NCI-H2081 treated with DMSO at 0.1 percent for 48 hours (cell line): ENCODE data around the gene PCDHB8.
A peak's percentile ranks its signal among the peaks of the same experiment; 100 is the strongest.
"Not testable (repeated sequence)": the region's sequence is repeated elsewhere in the genome, so short reads cannot be mapped to it uniquely, and the experiment has no call there.

Experiments used
- DNase-seq: peaks from one replicate; lab custom pipeline; 2025; lab: John Stamatoyannopoulos, UW

PCDHB8 gene

DNA sequence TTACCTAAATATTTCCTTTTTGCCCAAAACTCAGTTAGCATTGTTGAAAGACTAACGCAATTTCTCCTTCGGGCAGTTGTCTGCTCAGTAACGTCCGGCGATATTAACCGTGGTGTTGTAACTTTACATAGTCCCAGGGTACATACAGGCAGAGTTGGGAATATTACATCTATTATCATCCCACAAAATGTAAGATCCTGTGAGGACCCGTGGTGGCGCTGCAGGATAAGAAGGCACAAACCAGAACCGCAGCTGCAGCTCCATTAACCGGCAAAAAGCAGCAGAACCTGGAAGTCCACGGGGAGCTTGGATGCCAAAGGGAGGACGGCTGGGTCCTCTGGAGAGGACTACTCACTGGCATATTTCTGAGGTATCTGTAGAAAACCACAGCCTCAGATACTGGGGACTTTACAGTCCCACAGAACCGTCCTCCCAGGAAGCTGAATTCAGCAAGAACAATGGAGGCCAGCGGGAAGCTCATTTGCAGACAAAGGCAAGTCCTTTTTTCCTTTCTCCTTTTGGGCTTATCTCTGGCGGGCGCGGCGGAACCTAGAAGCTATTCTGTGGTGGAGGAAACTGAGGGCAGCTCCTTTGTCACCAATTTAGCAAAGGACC lies at the start of gene PCDHB8:
Gene PCDHB8 (plus strand): TSS at position 214 of the 615 bp plus-strand sequence. CDS start 245 bp downstream, at position 459.
- not testable (repeated sequence) for DNase-seq

DNA sequence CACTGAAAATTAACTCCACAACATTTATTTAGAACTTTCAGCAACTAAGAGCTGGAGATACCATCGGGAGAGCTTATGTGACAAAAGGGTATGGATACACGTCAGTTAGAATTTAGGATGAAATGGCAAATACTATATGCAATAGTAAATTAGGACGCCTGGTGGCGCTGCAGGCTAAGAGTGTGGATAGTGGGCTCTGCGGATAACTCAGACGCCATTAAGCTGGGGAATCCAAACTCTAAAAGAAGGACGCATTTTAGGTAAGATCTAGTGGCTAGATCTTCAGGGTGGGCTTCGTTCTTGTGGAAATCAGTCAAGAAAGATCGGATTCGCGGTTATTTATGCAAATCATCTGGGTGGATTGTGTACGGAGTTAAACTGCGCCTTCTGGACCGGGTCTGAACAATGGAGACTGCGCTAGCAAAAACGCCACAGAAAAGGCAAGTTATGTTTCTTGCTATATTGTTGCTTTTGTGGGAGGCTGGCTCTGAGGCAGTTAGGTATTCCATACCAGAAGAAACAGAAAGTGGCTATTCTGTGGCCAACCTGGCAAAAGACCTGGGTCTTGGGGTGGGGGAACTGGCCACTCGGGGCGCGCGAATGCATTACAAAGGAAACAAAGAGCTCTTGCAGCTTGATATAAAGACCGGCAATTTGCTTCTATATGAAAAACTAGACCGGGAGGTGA lies 42.4 kb upstream of the PCDHB8 start, which contains the start of gene PCDHB5:
Gene PCDHB5 (plus strand): TSS at position 177 of the 688 bp plus-strand sequence. CDS start 229 bp downstream, at position 406.
- DNase-seq = no peak

DNA sequence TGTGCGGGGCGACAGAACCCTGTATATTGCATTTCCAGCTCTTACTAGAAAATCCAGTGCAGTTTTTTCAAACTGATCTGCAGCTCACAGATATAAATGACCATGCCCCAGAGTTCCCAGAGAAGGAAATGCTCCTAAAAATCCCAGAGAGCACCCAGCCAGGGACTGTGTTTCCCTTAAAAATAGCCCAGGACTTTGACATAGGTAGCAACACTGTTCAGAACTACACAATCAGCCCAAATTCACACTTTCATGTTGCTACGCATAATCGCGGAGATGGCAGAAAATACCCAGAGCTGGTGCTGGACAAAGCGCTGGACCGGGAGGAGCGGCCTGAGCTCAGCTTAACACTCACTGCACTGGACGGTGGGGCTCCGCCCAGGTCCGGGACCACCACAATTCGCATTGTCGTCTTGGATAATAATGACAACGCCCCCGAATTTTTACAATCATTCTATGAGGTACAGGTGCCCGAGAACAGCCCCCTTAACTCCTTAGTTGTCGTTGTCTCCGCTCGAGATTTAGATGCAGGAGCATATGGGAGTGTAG lies 41.8 kb upstream of the PCDHB8 start:
- no peak for DNase-seq

DNA sequence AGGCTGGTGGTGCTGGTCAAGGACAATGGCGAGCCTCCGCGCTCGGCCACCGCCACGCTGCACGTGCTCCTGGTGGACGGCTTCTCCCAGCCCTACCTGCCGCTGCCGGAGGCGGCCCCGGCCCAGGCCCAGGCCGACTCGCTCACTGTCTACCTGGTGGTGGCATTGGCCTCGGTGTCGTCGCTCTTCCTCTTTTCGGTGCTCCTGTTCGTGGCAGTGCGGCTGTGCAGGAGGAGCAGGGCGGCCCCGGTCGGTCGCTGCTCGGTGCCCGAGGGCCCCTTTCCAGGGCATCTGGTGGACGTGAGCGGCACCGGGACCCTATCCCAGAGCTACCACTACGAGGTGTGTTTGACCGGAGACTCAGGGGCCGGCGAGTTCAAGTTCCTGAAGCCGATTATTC lies 40.2 kb upstream of the PCDHB8 start:
- DNase-seq = not testable (repeated sequence)

DNA sequence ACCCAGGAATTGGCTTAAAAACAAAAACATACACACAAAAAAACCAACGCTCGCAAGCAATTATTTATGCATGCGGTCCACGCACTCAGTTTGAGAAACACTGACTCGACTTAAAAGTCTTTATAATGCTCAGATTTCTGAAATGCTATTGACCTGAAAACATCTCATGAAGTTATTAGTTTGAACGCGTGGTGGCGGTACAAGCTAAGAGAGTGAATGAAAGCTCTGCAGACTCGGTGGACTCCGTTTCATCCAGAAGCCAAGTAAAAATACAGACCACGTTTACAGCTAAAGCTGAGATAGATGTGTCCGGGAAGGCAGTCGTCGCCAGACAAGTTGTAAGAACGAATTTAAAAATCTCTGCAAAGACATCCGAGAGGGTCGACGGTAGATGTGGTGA lies 27.8 kb upstream of the PCDHB8 start, which contains the start of gene PCDHB6:
Gene PCDHB6 (plus strand): TSS at position 246 of the 400 bp plus-strand sequence. CDS start 201 bp downstream, outside the sequence.
- no peak for DNase-seq

DNA sequence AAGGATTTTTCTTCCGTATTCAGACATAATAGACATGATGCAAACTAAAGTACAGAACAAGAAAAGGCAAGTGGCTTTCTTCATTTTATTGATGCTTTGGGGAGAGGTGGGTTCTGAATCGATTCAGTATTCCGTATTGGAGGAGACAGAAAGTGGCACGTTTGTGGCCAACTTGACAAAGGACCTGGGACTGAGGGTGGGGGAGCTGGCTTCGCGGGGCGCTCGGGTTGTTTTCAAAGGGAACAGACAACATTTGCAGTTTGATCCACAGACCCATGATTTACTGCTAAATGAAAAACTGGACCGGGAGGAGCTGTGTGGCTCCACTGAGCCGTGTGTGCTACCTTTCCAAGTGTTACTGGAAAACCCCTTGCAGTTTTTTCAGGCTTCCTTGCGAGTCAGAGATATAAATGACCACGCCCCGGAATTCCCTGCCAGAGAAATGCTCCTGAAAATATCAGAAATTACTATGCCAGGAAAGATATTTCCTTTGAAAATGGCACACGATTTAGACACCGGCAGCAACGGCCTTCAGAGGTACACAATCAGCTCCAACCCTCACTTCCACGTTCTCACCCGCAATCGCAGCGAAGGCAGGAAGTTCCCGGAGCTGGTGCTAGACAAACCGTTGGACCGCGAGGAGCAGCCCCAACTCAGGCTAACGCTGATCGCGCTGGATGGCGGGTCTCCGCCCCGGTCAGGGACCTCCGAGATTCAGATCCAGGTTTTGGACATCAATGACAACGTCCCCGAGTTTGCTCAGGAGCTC lies 27.2 kb upstream of the PCDHB8 start:
- DNase-seq = no peak

DNA sequence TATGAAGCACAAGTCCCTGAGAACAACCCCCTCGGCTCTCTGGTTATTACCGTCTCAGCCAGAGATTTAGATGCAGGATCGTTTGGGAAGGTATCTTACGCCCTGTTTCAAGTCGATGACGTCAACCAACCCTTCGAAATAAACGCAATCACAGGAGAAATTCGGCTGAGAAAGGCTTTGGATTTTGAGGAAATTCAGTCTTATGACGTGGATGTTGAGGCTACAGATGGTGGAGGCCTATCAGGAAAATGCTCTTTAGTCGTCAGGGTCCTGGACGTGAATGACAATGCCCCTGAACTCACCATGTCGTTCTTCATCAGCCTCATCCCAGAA lies 26.6 kb upstream of the PCDHB8 start:
- no peak for DNase-seq

DNA sequence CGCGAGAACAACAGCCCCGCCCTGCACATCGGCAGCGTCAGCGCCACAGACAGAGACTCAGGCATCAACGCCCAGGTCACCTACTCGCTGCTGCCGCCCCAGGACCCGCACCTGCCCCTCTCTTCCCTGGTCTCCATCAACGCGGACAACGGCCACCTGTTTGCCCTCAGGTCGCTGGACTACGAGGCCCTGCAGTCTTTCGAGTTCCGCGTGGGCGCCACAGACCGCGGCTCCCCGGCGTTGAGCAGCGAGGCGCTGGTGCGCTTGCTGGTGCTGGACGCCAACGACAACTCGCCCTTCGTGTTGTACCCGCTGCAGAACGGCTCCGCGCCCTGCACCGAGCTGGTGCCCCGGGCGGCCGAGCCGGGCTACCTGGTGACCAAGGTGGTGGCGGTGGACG lies 26.0 kb upstream of the PCDHB8 start:
- not testable (repeated sequence) for DNase-seq

DNA sequence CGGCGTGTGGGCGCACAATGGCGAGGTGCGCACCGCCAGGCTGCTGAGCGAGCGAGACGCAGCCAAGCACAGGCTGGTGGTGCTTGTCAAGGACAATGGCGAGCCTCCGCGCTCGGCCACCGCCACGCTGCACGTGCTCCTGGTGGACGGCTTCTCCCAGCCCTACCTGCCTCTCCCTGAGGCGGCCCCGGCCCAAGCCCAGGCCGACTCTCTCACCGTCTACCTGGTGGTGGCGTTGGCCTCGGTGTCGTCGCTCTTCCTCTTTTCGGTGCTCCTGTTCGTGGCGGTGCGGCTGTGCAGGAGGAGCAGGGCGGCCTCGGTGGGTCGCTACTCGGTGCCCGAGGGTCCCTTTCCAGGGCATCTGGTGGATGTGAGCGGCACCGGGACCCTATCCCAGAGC lies 25.5 kb upstream of the PCDHB8 start:
- not testable (repeated sequence) for DNase-seq

DNA sequence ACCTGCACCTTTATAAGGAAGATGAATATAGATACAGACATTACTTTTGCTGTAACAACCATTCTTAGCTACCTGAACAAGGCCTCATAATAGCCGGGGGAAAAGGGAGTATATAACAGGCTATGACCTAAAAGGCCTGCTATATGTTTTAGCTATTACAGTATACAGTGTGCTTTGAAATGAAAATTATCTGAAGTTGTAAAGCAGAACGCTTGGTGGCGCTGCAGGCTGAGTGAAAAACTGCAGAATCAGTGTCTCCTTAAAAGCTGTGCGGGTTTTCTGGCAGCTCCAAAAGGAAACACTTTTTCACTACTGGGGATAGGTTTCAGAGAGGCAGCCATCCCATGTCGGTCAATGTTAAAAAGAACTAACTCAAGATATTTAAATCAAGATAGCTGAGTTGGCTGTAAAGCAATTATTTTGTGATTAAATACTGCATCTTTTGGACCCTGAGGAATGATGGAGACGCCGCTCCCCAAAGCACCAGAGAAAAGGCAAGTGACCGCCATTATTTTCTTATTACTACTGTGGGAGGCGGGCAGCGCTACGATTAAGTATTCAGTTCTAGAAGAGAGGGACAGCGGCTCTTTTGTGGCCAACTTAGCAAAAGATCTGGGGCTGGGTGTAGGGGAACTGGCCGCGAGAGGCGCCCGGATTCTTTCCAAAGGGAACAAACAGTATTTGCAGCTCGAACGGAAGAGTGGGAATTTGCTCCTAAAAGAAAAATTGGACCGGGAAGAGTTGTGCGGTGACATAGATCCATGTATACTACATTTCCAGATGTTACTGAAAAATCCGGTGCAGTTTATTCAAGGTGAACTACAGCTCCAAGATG lies 21.8 kb upstream of the PCDHB8 start:
- no peak for DNase-seq

DNA sequence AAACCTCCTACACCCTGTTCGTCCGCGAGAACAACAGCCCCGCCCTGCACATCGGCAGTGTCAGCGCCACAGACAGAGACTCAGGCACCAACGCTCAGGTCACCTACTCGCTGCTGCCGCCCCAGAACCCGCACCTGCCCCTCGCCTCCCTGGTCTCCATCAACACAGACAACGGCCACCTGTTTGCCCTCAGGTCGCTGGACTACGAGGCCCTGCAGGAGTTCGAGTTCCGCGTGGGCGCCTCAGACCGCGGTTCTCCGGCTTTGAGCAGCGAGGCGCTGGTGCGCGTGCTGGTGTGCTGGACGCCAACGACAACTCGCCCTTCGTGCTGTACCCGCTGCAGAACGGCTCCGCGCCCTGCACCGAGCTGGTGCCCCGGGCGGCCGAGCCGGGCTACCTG lies 20.2 kb upstream of the PCDHB8 start:
- DNase-seq = not testable (repeated sequence)

DNA sequence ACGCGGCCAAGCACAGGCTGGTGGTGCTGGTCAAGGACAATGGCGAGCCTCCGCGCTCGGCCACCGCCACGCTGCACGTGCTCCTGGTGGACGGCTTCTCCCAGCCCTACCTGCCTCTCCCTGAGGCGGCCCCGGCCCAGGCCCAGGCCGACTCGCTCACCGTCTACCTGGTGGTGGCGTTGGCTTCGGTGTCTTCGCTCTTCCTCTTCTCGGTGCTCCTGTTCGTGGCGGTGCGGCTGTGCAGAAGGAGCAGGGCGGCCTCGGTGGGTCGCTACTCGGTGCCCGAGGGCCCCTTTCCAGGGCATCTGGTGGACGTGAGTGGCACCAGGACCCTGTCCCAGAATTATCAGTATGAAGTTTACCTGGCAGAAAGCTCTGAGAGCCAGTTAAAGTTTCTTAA lies 19.7 kb upstream of the PCDHB8 start:
- DNase-seq = not testable (repeated sequence)

DNA sequence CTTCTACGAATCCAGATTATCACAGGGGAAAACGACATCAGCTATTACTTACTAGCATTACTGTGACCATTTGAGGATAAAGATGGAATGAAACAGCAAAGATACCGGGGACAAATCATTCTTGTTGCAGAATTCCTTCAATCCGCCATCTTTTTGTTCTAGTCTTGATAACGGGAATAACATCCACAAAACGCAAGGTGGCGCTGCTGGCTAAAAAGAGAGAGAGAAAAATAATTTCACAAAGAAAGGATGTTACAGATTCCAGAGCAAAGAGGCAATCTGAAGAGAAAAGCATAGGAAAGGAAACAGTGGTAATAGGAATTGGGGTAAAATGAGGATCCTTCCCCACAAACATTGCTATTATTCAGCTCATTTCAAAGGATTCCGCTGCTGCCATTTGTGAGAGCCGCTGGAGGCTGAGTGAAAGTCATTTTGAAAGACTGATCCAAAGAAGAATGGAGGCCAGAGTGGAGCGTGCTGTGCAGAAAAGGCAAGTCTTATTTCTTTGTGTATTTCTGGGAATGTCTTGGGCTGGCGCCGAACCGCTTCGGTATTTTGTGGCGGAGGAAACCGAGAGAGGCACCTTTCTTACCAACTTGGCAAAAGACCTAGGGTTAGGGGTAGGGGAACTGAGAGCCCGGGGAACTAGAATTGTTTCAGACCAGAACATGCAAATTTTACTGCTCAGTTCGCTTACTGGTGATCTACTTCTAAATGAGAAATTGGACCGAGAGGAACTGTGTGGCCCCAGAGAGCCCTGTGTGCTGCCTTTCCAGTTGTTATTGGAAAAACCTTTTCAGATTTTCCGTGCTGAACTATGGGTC lies 5.0 kb upstream of the PCDHB8 start, which contains the start of gene PCDHB7:
Gene PCDHB7 (plus strand): TSS at position 264 of the 824 bp plus-strand sequence. CDS start 192 bp downstream, at position 456.
- DNase-seq = no peak

DNA sequence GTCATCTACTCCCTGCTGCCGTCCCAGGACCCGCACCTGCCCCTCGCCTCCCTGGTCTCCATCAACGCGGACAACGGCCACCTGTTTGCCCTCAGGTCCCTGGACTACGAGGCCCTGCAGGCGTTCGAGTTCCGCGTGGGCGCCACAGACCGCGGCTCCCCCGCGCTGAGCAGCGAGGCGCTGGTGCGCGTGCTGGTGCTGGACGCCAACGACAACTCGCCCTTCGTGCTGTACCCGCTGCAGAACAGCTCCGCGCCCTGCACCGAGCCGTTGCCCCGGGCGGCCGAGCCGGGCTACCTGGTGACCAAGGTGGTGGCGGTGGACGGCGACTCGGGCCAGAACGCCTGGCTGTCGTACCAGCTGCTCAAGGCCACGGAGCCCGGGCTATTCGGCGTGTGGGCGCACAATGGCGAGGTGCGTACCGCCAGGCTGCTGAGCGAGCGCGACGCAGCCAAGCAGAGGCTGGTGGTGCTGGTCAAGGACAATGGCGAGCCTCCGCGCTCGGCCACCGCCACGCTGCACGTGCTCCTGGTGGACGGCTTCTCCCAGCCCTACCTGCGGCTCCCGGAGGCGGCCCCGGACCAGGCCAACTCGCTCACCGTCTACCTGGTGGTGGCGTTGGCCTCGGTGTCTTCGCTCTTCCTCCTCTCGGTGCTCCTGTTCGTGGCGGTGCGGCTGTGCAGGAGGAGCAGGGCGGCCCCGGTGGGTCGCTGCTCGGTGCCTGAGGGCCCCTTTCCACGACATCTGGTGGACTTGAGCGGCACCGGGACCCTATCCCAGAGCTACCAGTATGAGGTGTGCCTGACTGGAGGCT lies 3.1 kb upstream of the PCDHB8 start:
- not testable (repeated sequence) for DNase-seq

DNA sequence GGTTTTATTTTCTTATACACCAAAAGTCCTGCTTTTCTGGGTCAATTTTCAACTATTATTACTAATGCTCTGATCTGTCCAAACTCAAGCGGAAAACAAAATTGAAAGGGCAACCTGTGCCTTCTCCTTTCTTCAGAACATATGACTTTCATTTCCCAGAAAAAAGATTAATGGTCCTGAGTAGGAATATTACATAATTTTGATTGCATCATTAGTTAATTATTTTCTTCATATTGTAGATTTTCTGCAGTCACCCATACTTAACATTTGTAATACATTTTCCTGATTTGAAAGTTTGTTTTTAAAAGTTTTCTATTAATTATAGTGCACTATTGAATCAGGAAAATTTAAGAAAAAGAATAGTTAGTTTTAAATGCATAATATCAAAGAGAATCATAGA lies 1.7 kb upstream of the PCDHB8 start:
- no peak for DNase-seq

DNA sequence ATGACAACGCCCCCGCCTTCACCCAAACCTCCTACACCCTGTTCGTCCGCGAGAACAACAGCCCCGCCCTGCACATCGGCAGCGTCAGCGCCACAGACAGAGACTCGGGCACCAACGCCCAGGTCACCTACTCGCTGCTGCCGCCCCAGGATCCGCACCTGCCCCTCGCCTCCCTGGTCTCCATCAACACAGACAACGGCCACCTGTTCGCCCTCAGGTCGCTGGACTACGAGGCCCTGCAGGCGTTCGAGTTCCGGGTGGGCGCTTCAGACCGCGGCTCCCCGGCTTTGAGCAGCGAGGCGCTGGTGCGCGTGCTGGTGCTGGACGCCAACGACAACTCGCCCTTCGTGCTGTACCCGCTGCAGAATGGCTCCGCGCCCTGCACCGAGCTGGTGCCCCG lies 1.8 kb downstream of the PCDHB8 start:
- DNase-seq = not testable (repeated sequence)

DNA sequence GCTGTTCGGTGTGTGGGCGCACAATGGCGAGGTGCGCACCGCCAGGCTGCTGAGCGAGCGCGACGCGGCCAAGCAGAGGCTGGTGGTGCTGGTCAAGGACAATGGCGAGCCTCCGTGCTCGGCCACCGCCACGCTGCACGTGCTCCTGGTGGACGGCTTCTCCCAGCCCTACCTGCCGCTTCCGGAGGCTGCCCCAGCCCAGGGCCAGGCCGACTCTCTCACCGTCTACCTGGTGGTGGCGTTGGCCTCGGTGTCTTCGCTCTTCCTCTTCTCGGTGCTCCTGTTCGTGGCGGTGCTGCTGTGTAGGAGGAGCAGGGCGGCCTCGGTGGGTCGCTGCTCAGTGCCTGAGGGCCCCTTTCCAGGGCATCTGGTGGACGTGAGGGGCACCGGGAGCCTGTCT lies 2.3 kb downstream of the PCDHB8 start:
- DNase-seq = not testable (repeated sequence)

DNA sequence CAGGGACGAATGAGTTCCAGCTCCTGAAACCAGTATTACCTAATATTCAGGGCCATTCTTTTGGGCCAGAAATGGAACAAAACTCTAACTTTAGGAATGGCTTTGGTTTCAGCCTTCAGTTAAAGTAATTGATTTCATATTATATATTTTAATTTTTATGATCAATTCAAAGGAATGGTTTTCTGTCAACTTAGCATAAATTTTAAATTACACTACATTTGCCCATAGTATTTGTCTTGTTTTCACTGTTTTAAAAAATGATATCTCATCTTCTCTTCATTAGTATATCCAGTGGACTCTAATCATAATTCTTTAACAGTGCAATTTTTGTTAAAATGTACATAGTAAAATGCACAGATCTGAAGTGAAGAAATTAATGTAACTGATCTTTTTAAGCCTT lies 2.7 kb downstream of the PCDHB8 start:
- no peak for DNase-seq

DNA sequence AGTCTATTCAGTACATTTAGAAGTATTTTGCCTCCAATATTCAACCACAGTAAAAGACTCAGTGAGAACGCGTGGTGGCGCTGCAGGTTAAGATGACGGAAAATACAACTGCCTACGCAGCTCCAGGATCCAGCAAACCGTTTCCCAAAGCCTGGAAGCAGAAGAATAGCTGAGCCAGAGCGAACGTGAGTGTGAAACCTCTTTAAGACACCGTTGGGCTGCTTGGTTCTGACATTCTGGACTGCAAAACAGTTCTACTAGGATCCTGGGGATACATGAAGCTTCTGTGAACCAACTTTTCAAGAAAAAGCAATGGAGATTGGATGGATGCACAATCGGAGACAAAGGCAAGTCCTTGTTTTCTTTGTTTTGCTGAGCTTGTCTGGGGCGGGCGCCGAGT lies 4.7 kb downstream of the PCDHB8 start, which contains the start of gene PCDHB16:
Gene PCDHB16 (plus strand): TSS at position 140 of the 400 bp plus-strand sequence. CDS start 173 bp downstream, at position 313.
- DNase-seq = peak; percentile 4
